HG03354 (cell line): ENCODE data around the gene BRMS1.
"Not testable (repeated sequence)": the region's sequence is repeated elsewhere in the genome, so short reads cannot be mapped to it uniquely, and the experiment has no call there.

ENCODE experiments used
- ATAC-seq: cut with Tn5 transposase; IDR thresholded peaks from one replicate; pipeline ENCODE4 v1.9.1; 2021; ENCODE audit warnings: mild to moderate bottlenecking; ENCODE audit not compliant: unreplicated experiment, poor library complexity, severe bottlenecking

BRMS1 gene

GRCh38 chr11:66312549-66313320 is 32.2 kb downstream of the BRMS1 start:
- ATAC-seq, result peak; percentile 58

GRCh38 chr11:66311965-66312548 is 32.8 kb downstream of the BRMS1 start:
- ATAC-seq, result peak; percentile 76

GRCh38 chr11:66311470-66311964 is 33.4 kb downstream of the BRMS1 start:
- no peak for ATAC-seq

- not testable (repeated sequence) for ATAC-seq
Measured at GRCh38 chr11:66310803-66311440, 34.0 kb downstream of the BRMS1 start.

- no peak for ATAC-seq
Measured at GRCh38 chr11:66310324-66310723, 34.6 kb downstream of the BRMS1 start.

- no peak for ATAC-seq
Measured at GRCh38 chr11:66309475-66309874, 35.4 kb downstream of the BRMS1 start.

- no peak for ATAC-seq
Measured at GRCh38 chr11:66302656-66303055, 42.2 kb downstream of the BRMS1 start.

- no peak for ATAC-seq
Measured at GRCh38 chr11:66299186-66299585, 45.7 kb downstream of the BRMS1 start.

GRCh38 chr11:66297610-66298009 is 47.3 kb downstream of the BRMS1 start:
- ATAC-seq, result no peak

GRCh38 chr11:66294626-66295620 is 50.0 kb downstream of the BRMS1 start:
- no peak for ATAC-seq

GRCh38 chr11:66293777-66294625 is 50.9 kb downstream of the BRMS1 start:
- no peak for ATAC-seq

GRCh38 chr11:66293352-66293751 is 51.6 kb downstream of the BRMS1 start:
- ATAC-seq, result no peak

GRCh38 chr11:66292543-66293332 is 52.2 kb downstream of the BRMS1 start:
- ATAC-seq, result no peak

GRCh38 chr11:66291706-66292542 is 53.0 kb downstream of the BRMS1 start, which contains the start of gene TMEM151A:
TMEM151A (plus strand) TSS chr11:66291894; CDS start chr11:66292014, 120 bp downstream.
- no peak for ATAC-seq

- no peak for ATAC-seq
Measured at GRCh38 chr11:66291303-66291705, 53.6 kb downstream of the BRMS1 start.

GRCh38 chr11:66290330-66290621 is 54.6 kb downstream of the BRMS1 start:
- ATAC-seq, result no peak
